ENCODE measurements around the gene MYO10. TPM values are rescaled to one million over a fixed set of nuclear protein-coding genes. Genes with fewer than 3 reads are reported as not detected.

Gene MYO10
- total RNA-seq, 6 donors from 2014 or later: 31.9 to 135 (median 57.7) TPM

DNA sequence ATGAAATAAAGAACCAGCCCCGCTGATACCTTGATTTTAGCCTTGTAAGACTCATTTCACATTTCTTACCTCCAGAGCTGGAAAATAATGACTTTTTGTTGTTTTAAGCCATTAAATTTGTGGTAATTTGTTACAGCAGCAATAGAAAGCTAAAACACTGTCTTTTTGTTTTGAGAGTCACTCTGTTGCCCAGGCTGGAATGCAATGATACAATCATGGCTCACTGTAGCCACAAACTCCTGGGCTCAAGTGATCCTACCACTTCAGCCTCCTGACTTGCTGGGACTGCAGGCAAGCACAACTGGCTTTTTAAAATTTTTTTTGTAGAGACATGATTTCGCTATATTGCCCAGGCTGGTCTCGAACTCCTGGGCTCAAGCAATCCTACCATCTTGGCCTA lies 34.7 kb upstream of the MYO10 start:
- 97 to 99% methylated on average over 3 of the region's 3 CpGs for WGBS, 2 donors
- H3K27me3 ChIP-seq: no peaks in the 10 kb centered on the region
- H3K4me1 ChIP-seq: no peaks in the 10 kb centered on the region
- DNase-seq (no peak), ATAC-seq (ENCODE audit: low FRiP score in 2 of 2) (no peak)
- no peak overlapping the region for H3K27ac ChIP-seq
- H3K36me3 ChIP-seq: no peaks in the 10 kb centered on the region
- TF ChIP-seq POLR2AphosphoS5 (IDR thresholded peaks at IDR 0.05) (no peak), CTCF (IDR thresholded peaks at IDR 0.05) (no peak), POLR2A (IDR thresholded peaks at IDR 0.05) (no peak), EP300 (IDR thresholded peaks at IDR 0.05) (no peak)
- H3K9me3 ChIP-seq: no peaks in the 10 kb centered on the region
- no peak overlapping the region for H3K4me3 ChIP-seq

- no peaks in the 10 kb centered on the region for H3K4me1 ChIP-seq
- no peak for DNase-seq
- no peak overlapping the region for H3K27ac ChIP-seq
- no peak overlapping the region for H3K4me3 ChIP-seq
- no peaks in the 10 kb centered on the region for H3K9me3 ChIP-seq
- ATAC-seq (ENCODE audit: low FRiP score in 2 of 2): no peak
- H3K27me3 ChIP-seq: no peaks in the 10 kb centered on the region
- no peak for TF ChIP-seq POLR2A (IDR thresholded peaks at IDR 0.05)
- TF ChIP-seq CTCF (IDR thresholded peaks at IDR 0.05): no peak
- no peak for TF ChIP-seq POLR2AphosphoS5 (IDR thresholded peaks at IDR 0.05)
- no peak for TF ChIP-seq EP300 (IDR thresholded peaks at IDR 0.05)
- H3K36me3 ChIP-seq: no peaks in the 10 kb centered on the region
- 92 to 93% methylated on average over 5 of the region's 5 CpGs for WGBS, 2 donors
These were observed 34.2 kb upstream of the MYO10 start for GRCh38 chr5:16970260-16970659.

DNA sequence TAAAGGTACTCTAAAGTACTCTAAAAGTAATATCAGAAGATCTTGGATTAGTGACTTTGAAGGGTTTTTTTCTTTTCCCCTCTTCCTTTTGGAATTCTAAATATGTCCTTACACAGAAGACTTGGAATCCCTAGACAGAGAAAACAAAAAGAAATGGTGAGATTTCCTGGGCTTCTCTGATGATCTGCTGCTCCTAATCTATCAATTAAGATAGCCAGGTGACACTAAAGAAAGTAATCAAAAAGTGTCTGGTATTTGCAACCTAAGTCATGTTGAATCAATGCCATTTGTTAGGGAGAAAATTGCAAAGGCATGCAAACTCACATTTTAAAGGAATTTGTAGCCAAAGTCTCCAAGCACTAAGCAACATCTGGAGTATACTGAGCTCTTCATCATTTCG lies 29.5 kb upstream of the MYO10 start:
- TF ChIP-seq EP300 (IDR thresholded peaks at IDR 0.05) (no peak), POLR2A (IDR thresholded peaks at IDR 0.05) (no peak), CTCF (IDR thresholded peaks at IDR 0.05) (no peak), POLR2AphosphoS5 (IDR thresholded peaks at IDR 0.05) (no peak)
- H3K4me3 ChIP-seq: no peak overlapping the region
- no peaks in the 10 kb centered on the region for H3K4me1 ChIP-seq
- H3K27ac ChIP-seq: no peak overlapping the region
- no peaks in the 10 kb centered on the region for H3K27me3 ChIP-seq
- DNase-seq: no peak
- 38 to 39% methylated on average over 1 of the region's 1 CpG for WGBS, 2 donors
- no peak for ATAC-seq (ENCODE audit: low FRiP score in 2 of 2)
- H3K9me3 ChIP-seq: no peaks in the 10 kb centered on the region
- no peaks in the 10 kb centered on the region for H3K36me3 ChIP-seq

GRCh38 chr5:16963821-16964220 lies 27.7 kb upstream of the MYO10 start:
- Histone ChIP-seq H3K27ac (no peak overlapping the region), H3K36me3 (no peaks in the 10 kb centered on the region), H3K27me3 (no peaks in the 10 kb centered on the region), H3K9me3 (no peaks in the 10 kb centered on the region), H3K4me1 (no peaks in the 10 kb centered on the region), H3K4me3 (no peak overlapping the region)
- ATAC-seq (ENCODE audit: low FRiP score in 2 of 2) (no peak), DNase-seq (no peak)
- no peak for TF ChIP-seq CTCF (IDR thresholded peaks at IDR 0.05)
- WGBS, 2 donors: 81 to 93% methylated on average over 7 of the region's 7 CpGs

DNA sequence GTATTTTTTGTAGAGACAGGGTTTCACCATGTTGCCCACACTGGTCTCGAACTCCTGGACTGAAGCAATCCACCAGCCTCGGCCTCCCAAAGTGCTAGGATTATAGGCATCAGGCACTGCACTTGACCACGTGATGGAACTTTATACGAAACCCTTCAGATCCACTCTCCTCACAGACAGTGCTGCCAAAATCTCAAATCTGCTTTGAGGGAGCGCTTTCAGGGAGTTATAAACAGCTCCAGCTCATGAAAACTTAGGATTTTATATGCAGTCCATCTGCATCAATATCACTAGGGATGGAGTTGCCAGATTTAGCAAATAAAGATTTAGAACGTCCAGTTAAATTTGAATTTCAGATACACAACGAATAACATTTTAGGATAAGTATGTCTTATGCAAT lies 25.0 kb upstream of the MYO10 start:
- Histone ChIP-seq H3K4me3 (no peak overlapping the region), H3K27me3 (no peaks in the 10 kb centered on the region), H3K36me3 (no peaks in the 10 kb centered on the region), H3K4me1 (no peaks in the 10 kb centered on the region), H3K9me3 (no peaks in the 10 kb centered on the region), H3K27ac (no peak overlapping the region)
- no peak for DNase-seq
- 74 to 85% methylated on average over 7 of the region's 7 CpGs for WGBS, 2 donors
- TF ChIP-seq CTCF (IDR thresholded peaks at IDR 0.05): no peak
- no peak for TF ChIP-seq EP300 (IDR thresholded peaks at IDR 0.05)
- no peak for TF ChIP-seq POLR2AphosphoS5 (IDR thresholded peaks at IDR 0.05)
- no peak for TF ChIP-seq POLR2A (IDR thresholded peaks at IDR 0.05)
- no peak for ATAC-seq (ENCODE audit: low FRiP score in 2 of 2)

Data from upper lobe of left lung (tissue), 6 donors.